Liver (tissue), 3 donors: ENCODE results near the gene KLHDC7A.

Experiments
- GABPA ChIP-seq, 2 donors: IDR thresholded peaks in 1 of 2; conservative IDR thresholded peaks in 1 of 2; 2 replicates each; pipeline ENCODE4 v1.6.1; 2016; ENCODE audit warnings: antibody characterized with exemption in 2 of 2, mild to moderate bottlenecking in 1 of 2, moderate library complexity in 1 of 2
- HNF4G ChIP-seq: IDR thresholded peaks from 2 replicates; pipeline ENCODE4 v1.6.1; 2016; ENCODE audit warnings: antibody characterized with exemption
- NR2F2 ChIP-seq: IDR thresholded peaks from 2 replicates; pipeline ENCODE4 v1.6.1; 2016; ENCODE audit warnings: antibody characterized with exemption
- TAF1 ChIP-seq: conservative IDR thresholded peaks from 2 replicates; pipeline ENCODE4 v1.6.1; 2016; ENCODE audit warnings: antibody characterized with exemption, mild to moderate bottlenecking
- TF ChIP-seq, protein P1 (sequence below): fragments of 150-350 bp; IDR thresholded peaks from 2 replicates; pipeline ENCODE4 v1.5.1; 2017; ENCODE audit warnings: improper control_type of control experiment, low read depth, low read length; ENCODE audit not compliant: missing input control
- donor health status: healthy.
- donor health status: healthy.

DNA sequence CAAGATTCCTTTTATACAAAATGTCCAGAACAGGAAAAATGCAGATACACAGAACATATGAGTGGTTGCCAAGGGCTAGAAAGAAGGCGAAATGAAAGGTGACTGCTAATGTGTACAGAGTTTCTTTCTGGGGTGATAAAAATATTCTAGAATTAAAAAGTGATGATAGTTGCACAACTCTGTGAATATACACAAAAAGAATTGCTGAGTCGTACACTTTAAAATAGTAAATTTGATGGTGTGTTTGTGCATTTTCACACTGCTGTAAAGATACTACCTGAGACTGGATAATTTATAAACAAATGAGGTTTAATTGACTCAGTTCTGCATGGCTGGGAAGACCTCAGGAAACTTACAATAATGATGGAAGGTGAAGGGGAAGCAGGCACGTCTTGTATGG, 23.9 kb downstream of the KLHDC7A start:
- TF ChIP-seq HNF4G (no peak), TAF1 (no peak), NR2F2 (no peak), GABPA (IDR thresholded peaks at IDR 0.05 in 1 of 2, conservative IDR thresholded peaks at IDR 0.05 in 1 of 2) (no peak)
- TF ChIP-seq, protein P1, sequence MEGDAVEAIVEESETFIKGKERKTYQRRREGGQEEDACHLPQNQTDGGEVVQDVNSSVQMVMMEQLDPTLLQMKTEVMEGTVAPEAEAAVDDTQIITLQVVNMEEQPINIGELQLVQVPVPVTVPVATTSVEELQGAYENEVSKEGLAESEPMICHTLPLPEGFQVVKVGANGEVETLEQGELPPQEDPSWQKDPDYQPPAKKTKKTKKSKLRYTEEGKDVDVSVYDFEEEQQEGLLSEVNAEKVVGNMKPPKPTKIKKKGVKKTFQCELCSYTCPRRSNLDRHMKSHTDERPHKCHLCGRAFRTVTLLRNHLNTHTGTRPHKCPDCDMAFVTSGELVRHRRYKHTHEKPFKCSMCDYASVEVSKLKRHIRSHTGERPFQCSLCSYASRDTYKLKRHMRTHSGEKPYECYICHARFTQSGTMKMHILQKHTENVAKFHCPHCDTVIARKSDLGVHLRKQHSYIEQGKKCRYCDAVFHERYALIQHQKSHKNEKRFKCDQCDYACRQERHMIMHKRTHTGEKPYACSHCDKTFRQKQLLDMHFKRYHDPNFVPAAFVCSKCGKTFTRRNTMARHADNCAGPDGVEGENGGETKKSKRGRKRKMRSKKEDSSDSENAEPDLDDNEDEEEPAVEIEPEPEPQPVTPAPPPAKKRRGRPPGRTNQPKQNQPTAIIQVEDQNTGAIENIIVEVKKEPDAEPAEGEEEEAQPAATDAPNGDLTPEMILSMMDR = no peak
